Activated T-helper 2 cell treated with anti-CD3 and anti-CD28 coated beads, Interferon-gamma antibody, Interleukin-2, Interleukin-4, amounts not matched to agents 10 μg/mL and 5 μg/mL and 100 μg/mL, durations not matched to agents 14 hours and 24 hours and 36 hours (primary cell): ENCODE data around the gene UEVLD. TPM values are rescaled to one million over a fixed set of nuclear protein-coding genes. Genes with fewer than 3 reads are reported as not detected.

Source experiments
- DNase-seq: peaks from one replicate; pipeline ENCODE4 v3.0.0; 2021; ENCODE audit warnings: low spot score
- H3K27ac Mint-ChIP-seq: one replicate; pipeline ENCODE4 v1.8.0; 2021; ENCODE audit warnings: mixed read lengths
- H3K27me3 Mint-ChIP-seq: one replicate; pipeline ENCODE4 v1.8.0; 2021; ENCODE audit warnings: low read depth, mixed read lengths
- H3K36me3 Mint-ChIP-seq: one replicate; pipeline ENCODE4 v1.8.0; 2021; ENCODE audit warnings: low read depth, mixed read lengths
- H3K4me1 Mint-ChIP-seq: one replicate; pipeline ENCODE4 v1.8.0; 2021; ENCODE audit warnings: low read depth, mixed read lengths
- H3K4me3 Mint-ChIP-seq: one replicate; pipeline ENCODE4 v1.8.0; 2021; ENCODE audit warnings: low read depth, mild to moderate bottlenecking, moderate library complexity, mixed read lengths
- H3K9me3 Mint-ChIP-seq: one replicate; pipeline ENCODE4 v1.8.0; 2021; ENCODE audit warnings: mixed read lengths
- intact Hi-C: fragments of 100-400 bp; cut with micrococcal nuclease; formaldehyde crosslinking; loops from one replicate; pipeline ENCODE4 v1.15.1; 2023
- total RNA-seq: library from RNA; stranded (reverse); gene quantifications from 2 replicates; pipeline ENCODE4 v1.2.3, GENCODE V29; 2022

The UEVLD gene
- 26.4 and 32.7 TPM in 2 replicates for total RNA-seq

DNA sequence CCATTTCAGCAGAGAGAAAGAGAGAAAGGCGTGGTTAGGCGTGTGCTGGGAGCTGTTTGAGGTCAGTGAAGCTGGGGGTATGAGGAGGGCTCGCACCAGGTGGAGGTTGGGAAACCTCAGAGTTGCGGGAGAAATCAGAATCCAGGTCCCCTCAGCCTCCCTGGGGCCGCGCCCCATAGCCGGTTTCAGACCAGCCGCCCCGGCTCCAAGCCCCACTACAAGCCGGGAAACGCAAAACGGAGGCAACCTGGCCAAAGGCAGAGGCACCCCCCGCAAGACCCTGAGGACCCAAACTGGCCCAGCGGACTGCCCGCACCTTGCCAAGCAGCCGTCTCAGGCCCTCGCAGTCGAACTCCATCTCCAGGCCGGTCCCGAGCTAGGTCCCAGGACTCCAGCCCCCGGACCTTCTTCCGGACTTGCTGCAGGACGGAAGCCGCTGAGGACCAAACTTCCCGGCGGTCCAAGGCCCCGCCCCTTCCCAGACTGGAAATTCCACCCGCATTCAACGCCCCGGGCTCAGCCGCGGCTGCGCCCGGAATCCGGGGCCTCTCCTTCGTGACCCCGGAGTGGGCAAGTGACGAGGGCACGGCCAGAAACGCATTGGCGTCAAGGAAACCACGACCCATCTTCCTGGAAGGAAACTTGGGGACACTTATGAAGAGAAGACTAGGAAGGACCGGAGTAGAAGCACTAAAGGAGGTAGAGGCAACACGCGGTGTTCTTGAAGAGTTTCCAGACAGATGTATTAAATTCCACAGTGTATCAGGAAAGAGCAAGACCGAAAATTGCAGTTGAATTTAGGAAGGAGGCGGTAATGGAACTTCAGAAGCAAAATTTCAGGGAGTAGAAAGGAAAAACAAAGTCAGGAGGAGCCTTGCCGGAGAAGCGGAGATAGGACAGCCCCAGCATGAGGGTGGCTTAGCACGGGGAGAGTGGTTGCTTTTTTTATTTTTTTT lies at the start of gene UEVLD:
UEVLD (minus strand) TSS at position 438 of the 956 bp plus-strand sequence; CDS start at position 358, 80 bp downstream.
- DNase-seq = peak; percentile 62
- H3K27ac Mint-ChIP-seq = no peak within 1 kb of the TSS
- no peaks in the 10 kb centered on the region for H3K27me3 Mint-ChIP-seq
- H3K4me1 Mint-ChIP-seq = peaks cover 9% of the 10 kb centered on the region
- H3K36me3 Mint-ChIP-seq = peaks cover 5% of the 10 kb centered on the region
- no peak within 1 kb of the TSS for H3K4me3 Mint-ChIP-seq
- no peaks in the 10 kb centered on the region for H3K9me3 Mint-ChIP-seq
- intact Hi-C loops = loop anchor here (1.0 kb wide), 2 partner anchors 28 to 62 kb away; partner anchors contain the start of gene TSG101

DNA sequence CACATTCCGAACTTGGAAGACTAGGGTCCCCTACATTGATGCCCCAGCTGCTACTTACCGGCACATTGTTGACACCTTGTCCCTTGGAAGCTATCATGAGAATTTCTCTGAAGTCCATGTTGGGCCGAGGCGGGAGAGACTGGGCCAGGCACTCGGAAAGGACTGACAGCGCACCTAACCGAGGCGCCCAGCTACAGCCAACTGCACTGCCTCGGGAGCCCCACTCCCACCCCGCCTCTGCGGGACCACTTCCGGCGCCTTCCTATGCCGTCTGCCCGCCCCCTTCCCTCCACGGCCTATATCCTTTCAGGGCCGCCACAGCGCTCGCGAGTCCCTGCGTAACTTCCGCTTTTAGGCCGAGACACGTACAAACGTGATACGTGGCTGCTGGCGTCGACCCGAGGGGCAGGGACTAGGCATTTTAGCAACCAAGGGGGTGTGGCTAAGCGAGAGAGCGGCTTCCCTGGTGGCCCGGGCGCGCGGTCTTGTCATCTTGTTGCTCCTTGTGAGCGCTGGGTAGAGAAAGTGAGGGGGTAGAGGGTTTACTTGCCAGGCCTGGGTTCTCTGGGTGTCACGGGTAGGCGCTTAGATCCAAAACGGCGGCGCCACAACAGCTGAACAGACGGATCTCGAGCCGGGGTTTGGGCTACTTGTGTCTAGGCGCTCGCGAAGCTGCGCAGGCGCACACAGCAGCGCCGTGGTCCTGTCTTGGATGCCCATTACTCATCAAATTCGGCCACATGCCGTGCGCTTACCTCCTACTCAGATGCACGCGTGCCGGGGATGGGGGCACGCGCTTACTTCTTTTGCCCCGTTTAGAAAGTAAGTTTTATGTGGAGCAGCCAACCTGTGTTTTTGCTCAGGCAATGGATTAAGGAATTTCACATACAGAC lies 45.9 kb upstream of the UEVLD start, which contains the start of gene SPTY2D1:
SPTY2D1 (minus strand) TSS at position 203 of the 893 bp plus-strand sequence; CDS start at position 118, 85 bp downstream.
- peaks cover 3% of the 10 kb centered on the region for H3K27me3 Mint-ChIP-seq
- peak within 1 kb of the TSS; percentile 97 for H3K4me3 Mint-ChIP-seq
- intact Hi-C loops = loop anchor here (1.0 to 10.0 kb wide), 7 partner anchors 18 to 620 kb away; partner anchors contain the start of genes GTF2H1, HPS5, SERGEF and TMEM86A
- peaks cover 22% of the 10 kb centered on the region for H3K4me1 Mint-ChIP-seq
- peak within 1 kb of the TSS; percentile 93 for H3K27ac Mint-ChIP-seq
- H3K9me3 Mint-ChIP-seq = no peaks in the 10 kb centered on the region
- peak; percentile 98 for DNase-seq
- H3K36me3 Mint-ChIP-seq = peaks cover 3% of the 10 kb centered on the region

DNA sequence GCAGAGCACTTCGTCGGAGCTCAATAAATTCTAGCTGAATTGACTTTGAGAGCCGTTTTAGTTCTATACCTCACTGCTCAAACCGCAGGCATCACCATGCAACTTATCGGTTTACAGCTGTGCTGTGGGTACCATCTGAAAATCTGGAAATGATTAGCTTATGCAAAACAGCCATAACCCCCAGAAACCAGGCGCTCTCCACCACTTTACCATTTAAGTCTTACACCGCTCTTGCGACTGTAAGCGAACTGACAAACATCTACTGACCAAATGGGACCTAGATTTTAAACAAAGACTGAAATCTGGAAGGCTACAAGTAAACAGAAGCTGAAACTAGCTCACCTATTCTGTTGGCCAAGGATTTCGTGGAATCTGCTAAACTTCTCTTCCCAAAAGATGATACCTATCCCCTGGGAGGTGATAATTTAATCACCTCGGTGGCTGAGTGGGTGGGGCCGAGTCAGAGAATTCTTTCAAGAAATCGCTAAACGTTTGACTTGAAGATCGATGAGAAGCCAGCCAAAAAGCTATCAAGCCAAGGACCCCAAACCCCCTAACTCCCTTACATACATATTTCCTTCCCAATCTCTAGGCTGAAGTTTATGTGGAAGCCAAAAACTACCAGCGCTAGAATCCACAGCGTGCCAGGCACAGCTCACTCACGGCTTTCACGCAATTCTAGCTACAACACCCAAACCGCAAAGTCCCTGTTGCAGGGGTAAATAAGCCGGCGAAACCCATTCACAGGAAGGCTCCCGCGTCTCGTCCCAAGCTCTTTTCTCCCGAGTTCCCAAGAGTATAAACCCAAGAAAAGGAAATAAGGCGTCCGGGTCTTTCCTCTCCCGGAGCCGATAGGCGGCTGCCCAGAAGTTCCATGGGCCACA lies 45.0 kb upstream of the UEVLD start:
- Mint-ChIP-seq H3K27me3 (peaks cover 3% of the 10 kb centered on the region), H3K36me3 (peaks cover 3% of the 10 kb centered on the region), H3K27ac (peak overlapping the region; percentile 93), H3K9me3 (no peaks in the 10 kb centered on the region), H3K4me1 (peaks cover 22% of the 10 kb centered on the region), H3K4me3 (peak overlapping the region; percentile 97)
- intact Hi-C loops = loop anchor here (1.0 to 10.0 kb wide), 7 partner anchors 17 to 619 kb away; partner anchors contain the start of genes GTF2H1, HPS5, SERGEF and TMEM86A
- DNase-seq = no peak

DNA sequence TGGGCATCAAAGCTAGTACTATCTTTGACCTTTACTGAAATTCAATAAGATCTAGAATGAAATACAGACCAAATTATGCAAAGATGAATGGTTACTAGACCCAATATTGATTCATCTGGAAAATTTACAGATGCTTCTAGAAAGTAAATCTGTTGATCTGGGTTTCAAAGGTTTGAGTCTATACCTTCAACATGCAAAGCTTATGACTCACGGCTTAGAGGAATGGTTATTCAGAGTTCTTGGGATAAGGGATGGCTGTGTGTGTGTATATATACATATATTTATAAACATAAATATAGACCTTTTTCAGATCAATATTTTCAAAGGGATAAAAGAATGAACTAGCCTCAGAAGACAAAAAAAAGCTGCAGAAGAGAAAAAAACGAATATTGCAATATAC lies 44.3 kb upstream of the UEVLD start:
- Mint-ChIP-seq H3K9me3 (no peaks in the 10 kb centered on the region), H3K4me1 (peaks cover 25% of the 10 kb centered on the region)
- intact Hi-C loops = loop anchor here (10.0 kb wide), 1 partner anchor 618 kb away; the partner anchor contains the start of gene SERGEF

DNA sequence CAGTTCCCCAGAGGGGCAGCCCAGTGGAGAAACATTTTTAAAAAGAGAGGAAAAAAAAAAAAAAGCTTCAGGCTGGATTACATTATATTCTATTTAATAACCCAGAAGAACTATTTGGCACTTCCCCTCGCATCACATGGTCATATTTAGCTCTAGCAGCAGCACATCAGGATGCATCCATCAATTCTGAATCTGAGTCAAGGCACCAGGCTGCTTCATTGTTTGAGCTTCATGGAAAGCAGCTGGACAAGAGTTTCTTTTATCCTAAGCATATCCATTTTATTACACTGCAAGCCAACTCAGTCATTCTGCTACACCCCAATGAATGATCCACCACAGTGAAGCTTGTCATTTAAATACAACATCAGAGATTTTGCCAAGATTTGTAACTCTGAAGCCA lies 35.6 kb upstream of the UEVLD start:
- Mint-ChIP-seq H3K27me3 (no peaks in the 10 kb centered on the region), H3K27ac (no peak overlapping the region), H3K9me3 (peaks cover 4% of the 10 kb centered on the region), H3K36me3 (peaks cover 24% of the 10 kb centered on the region), H3K4me3 (no peak overlapping the region), H3K4me1 (peaks cover 15% of the 10 kb centered on the region)
- DNase-seq = no peak
- intact Hi-C loops = no loop called here

More for the DNA sequence above, 44.3 kb upstream of the UEVLD start:
- peaks cover 3% of the 10 kb centered on the region for H3K36me3 Mint-ChIP-seq
- DNase-seq = no peak
- H3K4me3 Mint-ChIP-seq = peak overlapping the region; percentile 97
- no peak overlapping the region for H3K27ac Mint-ChIP-seq
- peaks cover 3% of the 10 kb centered on the region for H3K27me3 Mint-ChIP-seq

DNA sequence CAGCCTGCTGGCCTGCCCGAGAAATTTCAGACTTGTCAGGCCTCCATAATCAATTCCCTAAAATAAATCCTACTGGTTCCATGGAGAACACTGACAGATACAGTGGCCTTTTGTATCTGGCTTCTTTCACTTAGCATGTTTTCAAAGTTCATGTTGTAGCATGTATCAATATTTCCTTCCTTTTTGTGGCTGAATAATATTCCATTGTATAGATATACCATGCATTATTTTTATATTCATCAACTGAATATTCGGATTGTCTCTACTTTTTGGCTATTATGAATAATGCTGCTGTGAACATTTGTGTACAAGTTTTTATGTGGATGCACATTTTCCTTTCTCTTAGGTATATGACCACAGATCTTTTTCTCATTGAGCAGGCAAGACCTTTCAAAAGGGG lies 35.2 kb upstream of the UEVLD start:
- H3K4me3 Mint-ChIP-seq = no peak overlapping the region
- H3K9me3 Mint-ChIP-seq = peaks cover 4% of the 10 kb centered on the region
- H3K4me1 Mint-ChIP-seq = peaks cover 20% of the 10 kb centered on the region
- DNase-seq = no peak
- H3K27me3 Mint-ChIP-seq = no peaks in the 10 kb centered on the region
- intact Hi-C loops = no loop called here
- H3K36me3 Mint-ChIP-seq = peaks cover 24% of the 10 kb centered on the region
- no peak overlapping the region for H3K27ac Mint-ChIP-seq

DNA sequence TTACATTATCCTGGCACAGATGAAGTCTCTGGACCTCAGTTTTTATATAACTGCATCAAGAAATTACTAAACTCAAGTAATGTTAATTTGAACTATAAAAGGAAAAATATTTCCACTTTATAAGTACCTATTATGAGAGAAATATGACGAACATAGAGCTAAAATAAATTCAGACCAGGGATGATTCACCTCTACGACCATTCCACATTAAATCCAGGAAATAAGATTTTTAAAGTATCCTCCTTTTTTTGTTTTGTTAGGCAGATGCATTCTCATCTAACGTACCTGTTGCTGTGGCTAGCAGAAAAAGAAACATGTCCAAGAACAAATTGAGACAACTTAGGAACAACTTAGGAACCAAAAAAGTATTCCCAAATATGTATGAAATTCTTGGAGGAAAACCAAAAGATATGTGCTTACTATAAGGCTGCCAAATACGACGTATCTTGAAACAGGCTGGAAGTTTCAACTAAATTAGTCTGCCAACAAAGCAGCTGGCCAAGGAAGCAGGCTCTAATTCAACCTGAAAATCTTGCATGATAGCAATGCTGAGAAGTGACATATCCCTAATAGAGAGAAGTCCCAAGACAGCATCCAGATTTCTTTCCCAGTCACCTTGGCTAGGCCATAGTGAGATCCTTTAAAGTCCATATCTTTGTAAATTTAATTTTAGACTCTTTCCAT lies 29.9 kb upstream of the UEVLD start:
- Mint-ChIP-seq H3K36me3 (peaks cover 36% of the 10 kb centered on the region), H3K27me3 (no peaks in the 10 kb centered on the region), H3K4me3 (peak overlapping the region; percentile 56), H3K9me3 (no peaks in the 10 kb centered on the region), H3K27ac (peak overlapping the region; percentile 62), H3K4me1 (peaks cover 52% of the 10 kb centered on the region)
- DNase-seq = no peak
- intact Hi-C loops = loop anchor here (5.0 kb wide), 1 partner anchor 41 kb away; no protein-coding TSS in a partner anchor

DNA sequence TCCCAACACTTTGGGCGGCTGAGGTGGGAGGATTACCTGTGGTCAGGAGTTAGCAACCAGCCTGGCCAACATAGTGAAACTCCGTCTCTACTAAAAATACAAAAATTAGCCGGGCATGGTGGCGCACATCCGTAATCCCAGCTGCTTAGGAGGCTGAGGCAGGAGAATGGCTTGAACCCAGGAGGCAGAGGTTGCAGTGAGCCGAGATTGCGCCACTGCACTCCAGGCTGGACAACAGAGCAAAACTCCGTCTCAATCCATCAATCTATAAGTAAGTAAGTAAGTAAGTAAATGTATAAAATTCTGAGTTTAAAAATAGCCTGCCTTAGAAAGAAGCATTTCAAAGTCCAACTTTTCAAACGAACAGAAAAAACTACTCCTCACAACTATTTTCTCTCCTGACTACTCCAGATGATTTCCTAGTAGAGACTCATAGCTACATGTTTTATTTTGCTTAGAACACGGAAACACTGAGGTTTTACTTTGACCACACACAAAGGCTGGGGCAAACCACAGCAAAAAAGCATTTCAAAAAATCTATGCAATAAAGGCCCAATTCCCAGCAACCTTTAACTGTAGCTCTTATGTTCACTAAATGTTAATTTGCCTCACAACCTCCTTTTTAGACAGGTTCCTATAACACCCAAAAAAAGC lies 29.3 kb upstream of the UEVLD start:
- Mint-ChIP-seq H3K4me1 (peaks cover 51% of the 10 kb centered on the region), H3K36me3 (peaks cover 39% of the 10 kb centered on the region), H3K9me3 (no peaks in the 10 kb centered on the region), H3K27ac (peak overlapping the region; percentile 62), H3K27me3 (no peaks in the 10 kb centered on the region), H3K4me3 (peak overlapping the region; percentile 56)
- DNase-seq = peak; percentile 35
- intact Hi-C loops = loop anchor here (2.0 to 5.0 kb wide), 3 partner anchors 41 to 91 kb away; partner anchors contain the start of gene TSG101

DNA sequence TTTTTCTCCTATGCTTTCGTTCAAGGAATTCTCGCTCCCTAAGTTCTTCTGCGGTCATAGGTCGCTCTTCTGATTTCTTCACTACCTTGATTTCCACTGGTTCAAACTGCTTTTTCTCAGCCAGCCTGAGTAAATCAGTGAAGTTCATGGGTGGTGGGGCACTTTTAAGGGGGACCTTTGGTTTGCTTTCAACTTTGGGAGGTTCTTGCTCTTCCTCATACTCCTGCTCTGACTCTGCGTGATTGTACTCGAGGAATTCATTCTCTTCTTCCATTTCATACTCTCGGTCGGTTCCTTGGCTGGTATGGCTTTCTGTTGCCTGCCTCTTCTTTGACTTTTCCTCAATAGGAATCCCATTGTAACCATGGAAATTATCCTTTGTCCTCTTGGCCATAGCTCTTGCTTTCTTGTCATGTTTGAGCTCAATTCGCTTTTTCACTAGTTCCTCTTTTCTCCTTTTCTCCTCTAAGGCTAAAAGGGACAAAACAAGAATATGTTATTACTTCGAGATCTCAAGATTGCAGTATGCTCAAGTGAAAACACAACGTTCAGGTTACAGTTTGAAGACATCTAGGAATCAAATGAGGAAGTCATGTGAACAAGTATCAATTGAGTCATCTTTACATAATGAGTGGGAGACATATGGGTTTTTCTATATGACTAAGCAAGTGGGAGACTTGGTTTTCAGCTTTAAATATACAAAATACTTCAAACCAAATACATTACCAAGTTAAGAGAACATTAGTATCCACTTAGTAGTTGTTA lies 27.3 kb upstream of the UEVLD start:
- Mint-ChIP-seq H3K36me3 (peaks cover 47% of the 10 kb centered on the region), H3K4me1 (peaks cover 45% of the 10 kb centered on the region), H3K27me3 (no peaks in the 10 kb centered on the region), H3K9me3 (no peaks in the 10 kb centered on the region), H3K27ac (peak overlapping the region; percentile 66), H3K4me3 (peak overlapping the region; percentile 43)
- no peak for DNase-seq
- intact Hi-C loops = loop anchor here (1.0 to 5.0 kb wide), 5 partner anchors 18 to 89 kb away; partner anchors contain the start of genes SPTY2D1, TSG101 and UEVLD

DNA sequence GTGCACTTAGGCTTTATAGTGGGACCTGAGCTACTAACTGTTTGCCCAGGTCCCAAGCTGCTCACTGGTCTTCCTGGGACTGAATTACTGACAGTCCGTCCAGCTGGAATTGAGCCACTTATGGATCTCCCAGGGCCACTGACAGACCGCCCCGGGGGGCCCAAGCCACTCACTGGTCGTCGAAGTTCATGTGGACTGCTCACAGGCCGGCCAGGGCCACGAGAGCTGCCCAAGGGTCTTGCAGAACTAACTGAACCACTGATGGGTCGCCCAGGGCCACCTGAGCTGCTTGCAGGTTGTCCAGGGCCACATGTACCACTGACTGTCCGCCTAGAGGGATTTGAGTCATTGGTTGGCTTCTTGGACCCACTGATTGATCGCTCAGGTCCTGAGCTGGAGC lies 26.1 kb upstream of the UEVLD start:
- Mint-ChIP-seq H3K36me3 (peaks cover 57% of the 10 kb centered on the region), H3K4me3 (no peak overlapping the region), H3K4me1 (peaks cover 43% of the 10 kb centered on the region), H3K9me3 (no peaks in the 10 kb centered on the region), H3K27ac (no peak overlapping the region), H3K27me3 (no peaks in the 10 kb centered on the region)
- DNase-seq = no peak
- intact Hi-C loops = loop anchor here (5.0 kb wide), 1 partner anchor 37 kb away; no protein-coding TSS in a partner anchor
